HG03066 (cell line): ENCODE data around the gene SARS2.

Experiments
- ATAC-seq: cut with Tn5 transposase; IDR thresholded peaks from one replicate; pipeline ENCODE4 v1.9.1; 2021; ENCODE audit warnings: low read depth; ENCODE audit not compliant: unreplicated experiment

The SARS2 gene

DNA sequence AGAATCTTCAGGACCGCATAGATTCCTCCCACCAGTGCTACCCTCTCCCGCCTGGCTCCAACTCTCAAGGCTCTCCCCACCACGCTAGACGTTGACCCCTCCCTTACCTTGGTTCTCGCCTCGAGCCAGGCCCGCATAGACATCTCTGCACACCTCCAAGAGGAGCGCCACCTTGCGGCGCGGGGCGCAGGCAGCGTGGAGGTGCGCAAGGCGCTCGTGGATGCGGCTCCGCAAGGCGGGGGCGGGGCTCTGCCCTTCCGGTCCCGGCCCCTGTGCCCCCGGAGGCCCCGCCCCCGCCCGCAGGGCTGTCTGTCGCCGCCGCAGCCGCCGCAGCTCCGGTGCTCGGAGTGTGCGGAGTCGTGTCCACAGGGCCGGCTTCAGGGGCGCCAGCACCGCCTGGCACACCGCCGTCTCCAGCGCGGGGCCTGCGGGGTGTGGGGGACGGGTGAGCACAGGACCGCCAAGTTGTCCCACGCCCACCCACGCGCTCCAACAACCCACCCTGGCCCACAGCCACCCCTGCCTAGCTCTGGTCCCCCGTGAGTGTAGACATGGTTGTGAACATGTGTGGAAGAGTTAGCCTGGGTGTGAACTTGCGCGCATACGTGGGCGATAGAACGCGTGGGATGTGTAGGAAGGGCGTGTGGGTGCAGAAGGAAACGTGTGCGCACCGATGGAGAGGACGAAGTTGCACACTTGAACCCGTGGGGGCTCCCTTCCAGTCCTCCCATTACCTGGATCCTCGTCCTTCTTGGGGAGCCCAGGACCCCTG is 60.5 kb downstream of the SARS2 start:
- peak; percentile 73 for ATAC-seq

DNA sequence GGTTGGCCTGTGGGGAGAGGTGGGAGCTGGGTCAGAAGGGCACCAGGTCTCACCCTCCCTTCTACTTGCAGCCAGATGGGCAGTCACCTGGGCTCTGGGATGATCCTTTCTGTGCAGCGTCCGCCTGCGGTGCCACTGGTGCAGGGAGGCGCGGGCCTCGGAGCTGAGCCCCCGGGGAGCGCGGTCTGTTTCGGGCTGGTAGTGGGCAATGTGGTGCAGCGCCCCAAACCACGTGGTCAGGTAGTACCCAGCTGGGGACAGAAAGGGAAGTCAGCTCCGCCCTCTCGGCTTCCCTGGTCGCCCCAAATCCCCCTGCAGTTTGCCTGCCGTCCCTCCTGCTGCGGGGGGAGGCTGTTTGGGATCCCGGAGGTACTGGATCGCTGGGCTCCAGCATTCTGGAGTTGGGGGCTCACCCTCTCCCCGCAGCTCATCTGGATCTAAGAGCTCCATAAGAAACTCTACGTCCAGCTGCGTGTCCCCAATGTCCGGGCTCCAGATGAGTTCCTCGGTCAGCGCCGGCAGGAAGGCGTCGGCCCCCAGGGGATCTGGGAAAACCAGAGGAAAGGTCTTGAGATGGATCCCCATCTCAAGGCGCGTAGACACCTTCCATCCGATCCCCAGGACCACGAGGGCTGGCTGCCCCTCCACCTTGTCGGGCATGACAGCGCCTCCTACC is 61.3 kb downstream of the SARS2 start:
- no peak for ATAC-seq

DNA sequence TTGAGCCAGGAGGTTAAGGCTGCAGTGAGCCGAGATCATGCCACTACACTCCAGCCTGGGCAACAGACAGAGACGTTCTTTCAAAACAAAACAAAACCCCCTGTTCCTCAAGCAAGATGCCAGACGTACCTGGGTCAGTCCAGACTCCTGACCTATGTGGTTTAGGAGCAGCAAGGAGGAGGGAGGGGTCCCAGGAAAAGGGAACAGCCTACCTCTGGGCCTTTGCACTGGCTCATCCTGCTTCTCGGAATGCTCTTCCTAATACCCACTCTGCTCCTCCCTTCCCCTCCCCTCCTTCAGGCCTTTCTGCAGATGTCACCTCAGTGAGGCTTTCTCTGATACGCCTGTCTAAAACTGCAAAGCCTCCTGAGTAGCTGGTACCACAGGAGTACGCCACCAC is 62.0 kb downstream of the SARS2 start:
- ATAC-seq = no peak

DNA sequence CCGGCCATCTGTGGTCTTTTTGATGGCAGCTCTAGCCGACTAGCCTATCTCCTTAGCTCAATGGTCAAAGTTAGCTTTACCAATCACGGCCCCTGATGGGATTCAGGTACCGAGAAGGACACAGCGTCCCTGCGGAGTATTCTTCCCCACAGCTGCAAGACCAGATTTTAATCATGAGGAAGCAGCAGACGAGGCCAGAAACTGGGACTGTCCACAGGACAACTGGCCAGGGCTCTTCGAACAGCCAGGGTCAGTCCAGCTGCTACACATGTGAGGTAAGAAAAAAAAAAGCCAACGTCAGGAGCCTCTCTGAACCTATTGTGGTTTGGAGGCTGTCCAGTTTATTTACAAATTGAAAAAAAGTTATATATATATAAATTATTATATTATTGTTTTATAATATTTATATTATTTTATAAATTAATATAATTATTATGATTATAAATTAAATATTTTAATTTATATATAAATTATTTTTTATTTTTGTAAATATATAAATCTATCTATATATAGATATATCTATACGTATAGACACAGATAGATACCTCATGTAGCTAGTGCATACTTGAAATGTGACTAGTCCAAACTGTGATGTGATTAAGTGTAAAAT is 63.3 kb downstream of the SARS2 start:
- no peak for ATAC-seq
